COLO668 (cell line): ENCODE results near the gene RHEBL1.

Source experiments
- DNase-seq: peaks from one replicate; lab custom pipeline; 2025; ENCODE audit not compliant: unreplicated experiment; lab: John Stamatoyannopoulos, UW

RHEBL1 gene

DNA sequence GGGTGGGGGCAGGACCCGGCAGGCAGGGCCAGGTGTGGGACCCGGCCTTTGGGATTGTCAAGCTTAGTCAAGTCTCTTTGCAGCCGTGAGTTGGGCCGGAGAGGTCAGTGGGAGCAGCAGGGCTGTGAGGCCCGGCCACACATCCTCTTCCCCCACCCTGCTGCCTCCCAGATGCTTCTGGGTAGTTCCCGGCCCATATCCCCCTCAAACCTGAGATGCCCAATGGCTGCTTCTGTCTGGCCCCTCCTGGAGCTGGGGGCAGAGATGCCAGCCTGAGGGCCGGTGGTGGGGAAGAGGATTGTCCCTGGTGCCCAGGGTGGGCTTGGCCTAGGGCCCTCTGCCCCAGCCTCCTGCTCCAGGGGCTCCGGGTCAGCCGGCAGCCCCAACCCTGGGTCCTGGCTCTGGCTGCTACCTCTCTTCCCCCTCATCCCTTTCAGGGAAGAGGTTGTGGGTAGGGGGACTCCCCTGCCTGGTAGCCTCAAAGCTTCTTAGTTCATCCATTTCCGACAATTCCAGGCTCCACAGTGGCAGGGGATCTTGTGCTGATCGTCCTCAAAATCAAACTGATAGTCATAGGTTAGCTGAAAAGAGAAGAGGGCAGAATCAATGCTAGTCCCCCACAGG lies 48.4 kb downstream of the RHEBL1 start:
- no peak for DNase-seq

DNA sequence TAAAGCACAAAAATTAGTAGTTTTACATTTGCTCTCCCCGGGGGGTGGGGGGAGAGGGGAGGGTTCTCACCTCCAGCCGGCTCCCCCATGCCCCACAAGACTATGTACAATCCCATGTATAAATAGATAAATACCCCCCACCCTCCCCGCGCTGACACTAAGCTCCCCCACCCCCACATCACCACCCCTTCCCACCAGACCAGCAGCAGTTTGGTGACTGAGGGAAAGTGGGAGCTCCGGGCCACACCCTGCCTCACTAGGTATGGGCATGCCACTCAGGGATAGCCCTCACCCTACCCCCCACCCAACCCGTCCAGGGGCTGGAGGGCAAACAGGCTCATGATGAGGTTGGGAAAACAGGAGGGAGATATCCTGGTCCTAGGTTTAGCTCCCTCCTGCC lies 49.3 kb downstream of the RHEBL1 start:
- no peak for DNase-seq

DNA sequence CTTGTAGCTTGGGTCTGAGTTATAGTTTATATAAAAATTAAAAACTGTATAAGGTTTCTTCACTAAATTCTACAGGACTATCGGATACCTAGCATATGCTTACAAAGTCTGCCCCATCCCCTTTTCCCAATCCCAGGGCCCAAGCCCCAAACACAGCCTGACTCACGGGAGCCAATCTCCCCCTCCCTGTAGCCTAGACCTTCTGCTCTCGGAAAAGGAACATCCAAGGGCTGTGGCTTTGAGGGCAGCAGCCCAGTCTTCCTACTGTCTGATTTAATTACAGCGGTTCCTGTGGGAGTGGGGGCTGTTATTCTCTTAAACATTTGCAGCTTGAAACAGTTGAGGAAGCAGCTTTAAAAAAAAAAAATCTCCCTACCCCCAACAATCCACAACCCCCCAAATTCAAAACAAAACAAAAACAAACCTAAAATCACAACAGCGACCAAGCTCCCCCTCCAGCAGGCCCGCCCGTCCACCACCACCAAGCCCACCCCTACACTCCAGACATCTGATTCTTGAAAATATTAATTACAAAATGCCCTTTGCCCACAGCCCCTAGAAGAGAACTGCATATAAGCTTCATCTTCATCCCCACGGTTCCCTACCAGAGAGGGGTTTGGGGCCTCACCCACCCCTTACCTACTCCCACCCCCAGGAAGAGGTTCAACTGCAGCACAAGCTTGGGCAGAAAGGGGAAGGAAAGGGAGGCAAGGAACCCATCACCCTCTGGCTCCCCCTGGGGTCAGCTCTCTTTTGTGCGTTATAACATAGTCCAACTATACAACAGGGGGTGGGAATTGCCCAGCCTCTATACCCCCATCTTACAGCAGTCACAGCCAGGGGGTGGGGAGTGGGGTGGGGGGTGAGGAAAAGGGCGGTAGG lies 50.1 kb downstream of the RHEBL1 start:
- peak; percentile 19 for DNase-seq

DNA sequence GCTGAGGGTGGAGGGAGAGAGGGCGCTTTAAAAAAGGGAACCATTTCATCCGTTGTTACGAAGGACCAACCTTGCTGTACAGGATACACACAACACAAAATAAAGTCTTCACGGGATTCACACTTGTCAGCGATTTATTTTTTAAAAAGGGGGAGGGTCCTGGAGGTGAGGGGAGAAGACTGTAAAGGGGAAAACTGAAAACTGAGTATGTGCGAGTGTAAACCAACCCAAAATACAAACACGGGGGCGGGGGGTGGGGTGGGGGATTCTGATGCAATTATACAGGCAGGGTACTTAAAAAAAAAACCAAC lies 50.7 kb downstream of the RHEBL1 start:
- no peak for DNase-seq

DNA sequence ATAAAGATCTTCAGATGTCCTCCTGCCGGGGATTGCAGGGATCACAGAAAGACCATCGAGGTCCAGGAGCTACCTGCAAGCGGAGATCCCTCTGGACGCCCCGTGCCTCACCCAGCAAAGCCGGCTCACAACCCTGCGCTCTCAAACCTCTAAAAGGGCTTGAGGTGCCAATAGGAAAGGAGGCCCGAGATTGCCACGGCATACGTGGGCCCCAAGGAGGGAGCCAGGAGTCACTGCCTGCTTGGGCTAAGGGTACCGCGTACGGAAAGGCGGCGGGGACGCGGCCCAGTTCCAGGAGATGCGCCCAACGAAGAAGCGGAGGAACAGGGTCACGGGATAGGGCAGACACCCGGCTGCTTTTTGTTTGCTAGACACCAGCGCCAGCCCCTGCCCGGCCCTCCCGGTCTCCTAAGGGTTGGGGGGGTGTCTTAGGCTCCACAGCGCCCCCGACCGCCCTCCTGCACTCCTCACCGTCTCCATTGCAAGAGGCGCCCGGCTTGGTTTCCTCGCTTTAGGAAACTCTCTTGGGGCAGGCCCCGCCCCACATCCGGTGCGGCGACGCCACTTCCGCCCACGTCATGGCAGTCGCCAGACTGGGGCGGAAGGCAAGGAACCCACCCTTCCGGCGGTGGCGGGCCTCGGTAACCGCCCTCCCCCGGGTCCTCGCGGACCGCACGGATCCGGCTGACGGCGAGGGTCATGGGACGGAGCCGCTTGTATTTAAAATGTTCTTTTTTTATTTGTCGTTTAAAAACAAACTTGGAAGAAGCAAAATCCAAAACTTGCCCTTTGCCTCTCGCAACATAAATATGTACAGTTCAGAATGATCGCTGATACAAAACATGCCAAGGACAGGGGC lies 51.3 kb downstream of the RHEBL1 start, which contains the start of gene PRKAG1:
PRKAG1 (minus strand) TSS at position 516 of the 859 bp plus-strand sequence; CDS start at position 480, 36 bp downstream.
- peak; percentile 93 for DNase-seq

DNA sequence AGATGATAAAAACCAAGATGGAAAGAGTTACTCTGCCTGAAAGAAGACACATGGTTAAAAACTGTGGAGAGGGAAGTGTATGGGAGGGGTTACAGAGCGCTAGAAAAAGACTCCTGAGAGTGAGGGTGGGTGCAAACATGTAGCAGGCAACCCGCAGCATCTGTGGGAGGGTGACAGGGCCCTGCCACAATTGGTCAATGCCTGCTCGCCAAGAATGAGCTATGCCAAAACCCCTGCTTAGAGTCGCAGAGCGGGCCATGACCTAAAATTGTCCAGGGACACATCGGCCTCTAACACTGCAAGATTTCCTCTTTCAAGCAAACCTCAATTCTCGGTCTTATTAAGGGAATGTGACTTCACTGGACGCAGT lies 51.9 kb downstream of the RHEBL1 start:
- DNase-seq: no peak

DNA sequence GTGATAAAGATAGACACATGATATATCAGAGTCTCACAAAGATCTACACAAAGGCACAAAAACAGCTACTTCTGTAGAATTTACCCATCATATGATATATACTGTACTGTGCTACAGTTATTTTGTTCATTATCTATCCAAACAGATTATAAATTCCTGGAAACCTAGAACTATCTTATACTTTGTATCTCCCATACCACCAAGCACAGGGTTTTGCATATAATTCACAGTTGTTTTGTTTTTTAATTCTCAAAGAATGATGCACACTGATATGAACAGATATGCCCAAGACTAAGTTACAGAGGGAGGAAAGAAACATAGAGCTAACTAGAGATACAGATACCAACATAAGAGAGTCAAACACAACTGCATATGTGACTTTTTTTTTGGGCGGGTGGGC lies 54.6 kb downstream of the RHEBL1 start:
- DNase-seq: no peak
